ENCODE data around the gene TMEM19.
A peak's percentile ranks its signal among the peaks of the same experiment; 100 is the strongest.
"Not testable (repeated sequence)": the region's sequence is repeated elsewhere in the genome, so short reads cannot be mapped to it uniquely, and the experiment has no call there.

Gene TMEM19

GRCh38 chr12:71684081-71684480 lies 1.8 kb upstream of the TMEM19 start:
- no peak overlapping the region for H3K4me3 ChIP-seq (ENCODE audit: low read depth, low read length)
- no peak for TF ChIP-seq CTCF (IDR thresholded peaks at IDR 0.05; ENCODE audit: borderline replicate concordance, insufficient read depth, low read depth, low read length)

GRCh38 chr12:71685312-71685906 lies 473 bp upstream of the TMEM19 start:
- H3K4me3 ChIP-seq (ENCODE audit: low read depth, low read length), result peak overlapping the region; percentile 94
- TF ChIP-seq CTCF (IDR thresholded peaks at IDR 0.05; ENCODE audit: borderline replicate concordance, insufficient read depth, low read depth, low read length), result no peak

GRCh38 chr12:71686658-71687025 lies 760 bp downstream of the TMEM19 start:
- peak overlapping the region; percentile 94 for H3K4me3 ChIP-seq (ENCODE audit: low read depth, low read length)

GRCh38 chr12:71687172-71687571 lies 1.3 kb downstream of the TMEM19 start:
- peak overlapping the region; percentile 94 for H3K4me3 ChIP-seq (ENCODE audit: low read depth, low read length)

More at GRCh38 chr12:71686658-71687025, 760 bp downstream of the TMEM19 start:
- no peak for TF ChIP-seq CTCF (IDR thresholded peaks at IDR 0.05; ENCODE audit: borderline replicate concordance, insufficient read depth, low read depth, low read length)

GRCh38 chr12:71688961-71689570 lies 3.2 kb downstream of the TMEM19 start:
- H3K4me3 ChIP-seq (ENCODE audit: low read depth, low read length), result peak overlapping the region; percentile 23
- TF ChIP-seq CTCF (IDR thresholded peaks at IDR 0.05; ENCODE audit: borderline replicate concordance, insufficient read depth, low read depth, low read length), result no peak

- TF ChIP-seq CTCF (IDR thresholded peaks at IDR 0.05; ENCODE audit: borderline replicate concordance, insufficient read depth, low read depth, low read length), result no peak
- no peak overlapping the region for H3K4me3 ChIP-seq (ENCODE audit: low read depth, low read length)
Measured at GRCh38 chr12:71691504-71692129, 5.7 kb downstream of the TMEM19 start.

- TF ChIP-seq CTCF (IDR thresholded peaks at IDR 0.05; ENCODE audit: borderline replicate concordance, insufficient read depth, low read depth, low read length), result no peak
- H3K4me3 ChIP-seq (ENCODE audit: low read depth, low read length), result no peak overlapping the region
Measured at GRCh38 chr12:71693126-71693525, 7.2 kb downstream of the TMEM19 start.

- not testable (repeated sequence) for H3K4me3 ChIP-seq (ENCODE audit: low read depth, low read length)
Measured at GRCh38 chr12:71693651-71694050, 7.8 kb downstream of the TMEM19 start.

All from GM12875 (cell line).